OCI-LY7 (cell line): Measurements from ENCODE around the gene TRMO.

Source experiments
- EZH2phosphoT487 ChIP-seq: fragments of 200-600 bp; sonication (generic); IDR thresholded peaks from 2 replicates; pipeline ENCODE4 v1.6.1; 2018; ENCODE audit warnings: low read depth, borderline replicate concordance, mild to moderate bottlenecking, mixed run types, antibody characterized with exemption, low read length, moderate library complexity, mixed read lengths
- TF ChIP-seq, protein P1 (sequence below): fragments of 200-600 bp; sonication (generic); conservative IDR thresholded peaks from 2 replicates; pipeline ENCODE4 v1.5.1; 2014; ENCODE audit warnings: mild to moderate bottlenecking, antibody characterized with exemption, low read length, moderate library complexity, mixed read lengths

DNA sequence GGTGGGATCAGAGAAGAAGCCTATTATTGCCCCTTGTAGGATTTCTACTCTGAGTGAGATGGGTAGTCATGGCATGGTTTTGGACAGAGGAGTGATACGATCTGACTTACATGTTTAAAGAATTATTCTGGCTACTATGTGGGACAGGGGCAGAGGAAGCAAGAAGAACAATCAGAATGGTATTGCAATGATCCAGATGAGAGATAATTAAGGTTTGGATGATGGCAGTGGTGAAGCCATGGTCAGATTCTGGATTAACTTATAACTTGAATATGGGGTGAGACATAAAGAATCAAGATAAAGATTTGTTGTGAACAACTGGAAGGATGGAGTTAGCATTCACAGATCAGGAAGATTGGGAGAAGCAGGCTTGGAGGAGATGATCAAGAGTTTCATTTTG is 19.0 kb upstream of the TRMO start:
- TF ChIP-seq, protein P1, sequence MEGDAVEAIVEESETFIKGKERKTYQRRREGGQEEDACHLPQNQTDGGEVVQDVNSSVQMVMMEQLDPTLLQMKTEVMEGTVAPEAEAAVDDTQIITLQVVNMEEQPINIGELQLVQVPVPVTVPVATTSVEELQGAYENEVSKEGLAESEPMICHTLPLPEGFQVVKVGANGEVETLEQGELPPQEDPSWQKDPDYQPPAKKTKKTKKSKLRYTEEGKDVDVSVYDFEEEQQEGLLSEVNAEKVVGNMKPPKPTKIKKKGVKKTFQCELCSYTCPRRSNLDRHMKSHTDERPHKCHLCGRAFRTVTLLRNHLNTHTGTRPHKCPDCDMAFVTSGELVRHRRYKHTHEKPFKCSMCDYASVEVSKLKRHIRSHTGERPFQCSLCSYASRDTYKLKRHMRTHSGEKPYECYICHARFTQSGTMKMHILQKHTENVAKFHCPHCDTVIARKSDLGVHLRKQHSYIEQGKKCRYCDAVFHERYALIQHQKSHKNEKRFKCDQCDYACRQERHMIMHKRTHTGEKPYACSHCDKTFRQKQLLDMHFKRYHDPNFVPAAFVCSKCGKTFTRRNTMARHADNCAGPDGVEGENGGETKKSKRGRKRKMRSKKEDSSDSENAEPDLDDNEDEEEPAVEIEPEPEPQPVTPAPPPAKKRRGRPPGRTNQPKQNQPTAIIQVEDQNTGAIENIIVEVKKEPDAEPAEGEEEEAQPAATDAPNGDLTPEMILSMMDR = no peak
- no peak for TF ChIP-seq EZH2phosphoT487
